PC-3 (cell line): ENCODE data around the gene ZNF324. TPM values are rescaled to one million over a fixed set of nuclear protein-coding genes. Genes with fewer than 3 reads are reported as not detected.
"Not testable (repeated sequence)": the region's sequence is repeated elsewhere in the genome, so short reads cannot be mapped to it uniquely, and the experiment has no call there.

Source experiments
- ATAC-seq: fragments of 200-7000 bp; cut with Tn5 transposase; 2 replicates; pipeline ENCODE4 v1.9.1; 2020; ENCODE audit warnings: mild to moderate bottlenecking, moderate library complexity
- BruUV-seq: library from RNA; stranded (reverse); fragments of 400-500 nt; replicated peaks from 2 replicates; lab custom pipeline; 2021; lab: Mats Ljungman, UMichigan
- CTCF ChIA-PET: fragments of 300-600 bp; sonication (Branson Sonifier 250); formaldehyde crosslinking; loops from one replicate; lab custom pipeline; 2022; ENCODE audit warnings: antibody characterized with exemption; lab: Charles Lee
- POLR2A ChIA-PET: fragments of 300-600 bp; sonication (Branson Sonifier 250); formaldehyde crosslinking; loops from one replicate; lab custom pipeline; 2022; ENCODE audit warnings: antibody characterized with exemption; ENCODE audit not compliant: unreplicated experiment; lab: Charles Lee
- DNase-seq: peaks from one replicate; pipeline ENCODE4 v3.0.0-alpha.2; 2015
- H2AFZ ChIP-seq: fragments of 300-600 bp; sonication (generic); 2 replicates; pipeline ENCODE4 v1.6.0; 2016; ENCODE audit warnings: antibody characterized with exemption, low read length
- H3F3A ChIP-seq: fragments of 300-600 bp; sonication (generic); one replicate; pipeline ENCODE4 v1.6.0; 2017; ENCODE audit warnings: antibody characterized with exemption, low read length, control low read depth, mild to moderate bottlenecking; ENCODE audit not compliant: unreplicated experiment
- H3K27ac ChIP-seq: fragments of 300-600 bp; sonication (generic); 2 replicates; pipeline ENCODE4 v1.5.1; 2016; ENCODE audit warnings: mild to moderate bottlenecking, low read length
- H3K27me3 ChIP-seq: fragments of 300-600 bp; sonication (generic); 2 replicates; pipeline ENCODE4 v1.6.1; 2016; ENCODE audit warnings: low read length, mixed read lengths
- H3K36me3 ChIP-seq: fragments of 300-600 bp; sonication (generic); 2 replicates; pipeline ENCODE4 v1.6.1; 2016; ENCODE audit warnings: low read depth, mixed run types, low read length, mixed read lengths
- H3K4me1 ChIP-seq: fragments of 300-600 bp; sonication (generic); 2 replicates; pipeline ENCODE4 v1.5.1; 2016; ENCODE audit warnings: low read length; ENCODE audit not compliant: insufficient read depth
- H3K4me2 ChIP-seq: fragments of 300-600 bp; sonication (generic); 2 replicates; pipeline ENCODE4 v1.6.0; 2016; ENCODE audit warnings: low read length
- H3K4me3 ChIP-seq: fragments of 300-600 bp; sonication (generic); 2 replicates; pipeline ENCODE4 v1.5.1; 2016; ENCODE audit warnings: mild to moderate bottlenecking, low read length, mixed read lengths
- H3K79me2 ChIP-seq: fragments of 300-600 bp; sonication (generic); 2 replicates; pipeline ENCODE4 v1.6.1; 2017; ENCODE audit warnings: low read length, mixed read lengths
- H3K9ac ChIP-seq: fragments of 300-600 bp; sonication (generic); 2 replicates; pipeline ENCODE4 v1.6.0; 2016; ENCODE audit warnings: mild to moderate bottlenecking, low read length
- H3K9me2 ChIP-seq: fragments of 300-600 bp; sonication (generic); replicated peaks from 2 replicates; pipeline ENCODE4 v1.6.1; 2016; ENCODE audit warnings: mixed run types, low read length, mixed read lengths
- H3K9me3 ChIP-seq: fragments of 300-600 bp; sonication (generic); 2 replicates; pipeline ENCODE4 v1.6.1; 2016; ENCODE audit warnings: low read length, mixed read lengths
- H4K20me1 ChIP-seq: fragments of 300-600 bp; sonication (generic); 2 replicates; pipeline ENCODE4 v1.6.1; 2016; ENCODE audit warnings: low read length, mixed read lengths
- EZH2 ChIP-seq: fragments of 300-600 bp; sonication (generic); IDR thresholded peaks from one replicate; pipeline ENCODE4 v1.6.1; 2017; ENCODE audit warnings: antibody characterized with exemption, mild to moderate bottlenecking, low read length; ENCODE audit not compliant: unreplicated experiment
- EZH2phosphoT487 ChIP-seq: fragments of 300-600 bp; sonication (generic); IDR thresholded peaks from 2 replicates; pipeline ENCODE4 v1.6.1; 2018; ENCODE audit warnings: mild to moderate bottlenecking, antibody characterized with exemption, low read length, borderline replicate concordance
- intact Hi-C: fragments of 100-400 bp; cut with micrococcal nuclease; formaldehyde crosslinking; loops from 2 replicates; pipeline ENCODE4 v1.9.0; 2023
- total RNA-seq: library from RNA; depleted of rRNA; stranded (reverse); fragments of >200 nt; gene quantifications from 2 replicates; pipeline ENCODE4 v1.2.3, GENCODE V29; 2014
- TF ChIP-seq, protein P1 (sequence below): fragments of 300-600 bp; sonication (generic); conservative IDR thresholded peaks from 2 replicates; pipeline ENCODE4 v1.5.1; 2017; ENCODE audit warnings: antibody characterized with exemption, low read depth, mild to moderate bottlenecking, low read length

The ZNF324 gene
- total RNA-seq, 1 experiment from 2014 or later = 15.9 TPM

- DNase-seq (no peak), ATAC-seq (no peak)
- Histone ChIP-seq H3K4me3 (no peak overlapping the region), H3K9ac (no peak overlapping the region), H3K27ac (no peak overlapping the region), H3K9me3 (no peaks in the 10 kb centered on the region), H4K20me1 (no peaks in the 10 kb centered on the region), H2AFZ (no peak overlapping the region), H3K79me2 (no peaks in the 10 kb centered on the region), H3K36me3 (no peaks in the 10 kb centered on the region), H3K9me2 (no peaks in the 10 kb centered on the region), H3K4me2 (no peak overlapping the region), H3K4me1 (no peaks in the 10 kb centered on the region), H3F3A (no peaks in the 10 kb centered on the region), H3K27me3 (no peaks in the 10 kb centered on the region)
- TF ChIP-seq EZH2phosphoT487 (no peak), EZH2 (no peak)
- TF ChIP-seq, protein P1, sequence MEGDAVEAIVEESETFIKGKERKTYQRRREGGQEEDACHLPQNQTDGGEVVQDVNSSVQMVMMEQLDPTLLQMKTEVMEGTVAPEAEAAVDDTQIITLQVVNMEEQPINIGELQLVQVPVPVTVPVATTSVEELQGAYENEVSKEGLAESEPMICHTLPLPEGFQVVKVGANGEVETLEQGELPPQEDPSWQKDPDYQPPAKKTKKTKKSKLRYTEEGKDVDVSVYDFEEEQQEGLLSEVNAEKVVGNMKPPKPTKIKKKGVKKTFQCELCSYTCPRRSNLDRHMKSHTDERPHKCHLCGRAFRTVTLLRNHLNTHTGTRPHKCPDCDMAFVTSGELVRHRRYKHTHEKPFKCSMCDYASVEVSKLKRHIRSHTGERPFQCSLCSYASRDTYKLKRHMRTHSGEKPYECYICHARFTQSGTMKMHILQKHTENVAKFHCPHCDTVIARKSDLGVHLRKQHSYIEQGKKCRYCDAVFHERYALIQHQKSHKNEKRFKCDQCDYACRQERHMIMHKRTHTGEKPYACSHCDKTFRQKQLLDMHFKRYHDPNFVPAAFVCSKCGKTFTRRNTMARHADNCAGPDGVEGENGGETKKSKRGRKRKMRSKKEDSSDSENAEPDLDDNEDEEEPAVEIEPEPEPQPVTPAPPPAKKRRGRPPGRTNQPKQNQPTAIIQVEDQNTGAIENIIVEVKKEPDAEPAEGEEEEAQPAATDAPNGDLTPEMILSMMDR = no peak
- POLR2A ChIA-PET = no interaction called here
- intact Hi-C loops = no loop called here
- BruUV-seq = no TSS peak
- CTCF ChIA-PET = no interaction called here
These were observed 26.3 kb upstream of the ZNF324 start for GRCh38 chr19:58440556-58440955.

DNA sequence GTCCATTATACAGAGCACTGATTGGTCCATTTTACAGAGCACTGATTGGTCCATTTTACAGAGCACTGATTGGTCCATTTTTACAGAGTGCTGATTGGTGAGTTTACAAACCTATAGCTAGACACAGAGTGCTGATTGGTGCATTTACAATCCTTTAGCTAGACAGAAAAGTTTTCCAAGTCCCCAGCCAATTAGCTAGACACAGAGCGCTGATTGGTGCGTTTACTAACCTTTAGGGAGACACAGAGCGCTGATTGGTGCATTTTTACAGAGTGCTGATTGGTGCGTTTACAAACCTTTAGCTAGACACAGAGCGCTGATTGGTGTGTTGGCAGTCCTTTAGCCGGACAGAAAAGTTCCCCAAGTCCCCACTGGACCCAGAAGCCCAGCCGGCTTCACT is 23.9 kb upstream of the ZNF324 start:
- H2AFZ ChIP-seq, H3K36me3 ChIP-seq, DNase-seq, H4K20me1 ChIP-seq, H3K9ac ChIP-seq, H3K27ac ChIP-seq, H3K27me3 ChIP-seq, ATAC-seq, H3F3A ChIP-seq, H3K4me3 ChIP-seq, BruUV-seq, intact Hi-C loops, H3K4me2 ChIP-seq, H3K9me2 ChIP-seq, H3K79me2 ChIP-seq, POLR2A ChIA-PET, CTCF ChIA-PET, H3K4me1 ChIP-seq: not testable (repeated sequence)
- H3K9me3 ChIP-seq = 0 out of 2 replicates have a peak, but pooled peaks cover 12% of the 10 kb centered on the region

DNA sequence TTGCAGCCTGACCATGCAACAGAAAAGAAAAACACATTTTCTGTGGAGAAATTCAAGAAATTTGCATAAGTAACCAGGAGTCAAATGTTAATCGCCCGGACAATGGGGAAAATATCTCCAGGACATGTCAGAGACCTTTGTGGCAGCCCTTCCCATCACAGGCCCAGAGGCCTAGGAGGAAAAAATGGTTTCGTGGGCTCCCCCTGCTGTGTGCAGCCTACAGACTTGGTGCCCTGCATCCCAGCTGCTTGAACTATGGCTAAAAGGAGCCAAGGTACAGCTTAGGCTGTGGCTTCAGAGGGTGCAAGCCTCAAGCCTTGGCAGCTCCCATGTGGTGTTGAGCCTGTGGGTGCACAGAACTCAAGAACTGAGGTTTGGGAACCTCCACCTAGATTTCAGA is 18.0 kb upstream of the ZNF324 start:
- H3K4me1 ChIP-seq, H3K27me3 ChIP-seq, H3F3A ChIP-seq, H3K79me2 ChIP-seq, H3K9ac ChIP-seq, H3K36me3 ChIP-seq, H3K27ac ChIP-seq, CTCF ChIA-PET, H2AFZ ChIP-seq, H3K9me2 ChIP-seq, intact Hi-C loops, H3K4me3 ChIP-seq, H4K20me1 ChIP-seq, ATAC-seq, DNase-seq, BruUV-seq, POLR2A ChIA-PET, H3K4me2 ChIP-seq: not testable (repeated sequence)
- H3K9me3 ChIP-seq = peaks cover 25% of the 10 kb centered on the region

GRCh38 chr19:58449980-58450379 is 16.9 kb upstream of the ZNF324 start:
- H3K9ac ChIP-seq, H3K4me3 ChIP-seq, H3K4me2 ChIP-seq, H3K27ac ChIP-seq, H3K9me2 ChIP-seq, H3K79me2 ChIP-seq, CTCF ChIA-PET, H4K20me1 ChIP-seq, H3F3A ChIP-seq, H3K36me3 ChIP-seq, DNase-seq, ATAC-seq, H2AFZ ChIP-seq, H3K4me1 ChIP-seq, H3K27me3 ChIP-seq, BruUV-seq: not testable (repeated sequence)
- intact Hi-C loops = loop anchor here (2.0 kb wide), 1 partner anchor 69 kb away; the partner anchor contains the start of gene ZNF837
- POLR2A ChIA-PET = interaction anchor here (0.7 kb wide), 1 partner anchor 31 kb away, joined by 3 read pairs; no protein-coding TSS in a partner anchor
- peaks cover 25% of the 10 kb centered on the region for H3K9me3 ChIP-seq
